Sigmoid colon (tissue), 4 donors: ENCODE results near the gene RAB6D.

Experiments used
- CTCF ChIP-seq, 4 experiments: fragments of 450-650 bp in 3 of 4; fragments of 200-600 bp in 1 of 4; IDR thresholded peaks; one replicate each; pipeline ENCODE4 v1.5.1; 2016 to 2019; ENCODE audit warnings: antibody characterized with exemption in 4 of 4, mild to moderate bottlenecking in 3 of 4, moderate library complexity in 2 of 4
- POLR2A ChIP-seq, 2 donors: fragments of 450-650 bp; IDR thresholded peaks; one replicate each; pipeline ENCODE4 v1.6.1; 2016; ENCODE audit warnings: antibody characterized with exemption in 2 of 2, mild to moderate bottlenecking in 2 of 2, moderate library complexity in 2 of 2
- POLR2AphosphoS5 ChIP-seq, 4 donors: sonication (generic); formaldehyde crosslinking; IDR thresholded peaks; one replicate each; pipeline ENCODE4 v1.6.1; 2017; ENCODE audit warnings: antibody characterized with exemption in 4 of 4

DNA sequence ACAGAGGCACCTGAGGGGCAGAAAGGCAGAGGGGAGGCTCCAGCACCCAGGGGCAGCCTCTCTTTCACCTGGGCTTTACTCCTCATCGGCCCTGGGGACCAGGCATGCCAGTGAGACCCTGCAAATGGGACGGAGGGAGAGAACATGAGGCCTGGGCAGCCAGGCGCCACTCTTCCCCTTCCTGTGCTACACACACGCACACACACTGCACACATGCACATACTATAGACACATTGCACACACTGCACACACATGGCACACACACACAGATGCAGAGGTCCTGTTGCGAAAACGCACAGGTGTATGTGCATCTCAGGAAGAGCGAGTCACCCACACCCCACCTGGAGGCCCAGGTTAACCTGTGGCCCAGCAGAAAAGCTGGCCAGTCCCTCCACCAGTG is 3.4 kb upstream of the RAB6D start:
- no peak for TF ChIP-seq CTCF (IDR thresholded peaks at IDR 0.05)
- TF ChIP-seq POLR2A (IDR thresholded peaks at IDR 0.05): no peak
- TF ChIP-seq POLR2AphosphoS5 (IDR thresholded peaks at IDR 0.05): no peak
